Measurements from ENCODE around the gene MARK1. TPM values are rescaled to one million over a fixed set of nuclear protein-coding genes. Genes with fewer than 3 reads are reported as not detected.

Gene MARK1
- total RNA-seq, 1 donor from 2014 or later, result 5.7 TPM

- H3K27ac Mint-ChIP-seq, result no peak overlapping the region
- no peak for ATAC-seq (ENCODE audit: low read depth)
- DNase-seq, result no peak
- H3K4me3 Mint-ChIP-seq, result no peak overlapping the region
- peaks cover 2% of the 10 kb centered on the region for H3K27me3 Mint-ChIP-seq
- ChIA-PET POLR2A (no interaction called here), CTCF (interaction anchor here (0.9 kb wide), 1 partner anchor 13 kb away, joined by 3 read pairs; no protein-coding TSS in a partner anchor)
- TF ChIP-seq, protein P1, sequence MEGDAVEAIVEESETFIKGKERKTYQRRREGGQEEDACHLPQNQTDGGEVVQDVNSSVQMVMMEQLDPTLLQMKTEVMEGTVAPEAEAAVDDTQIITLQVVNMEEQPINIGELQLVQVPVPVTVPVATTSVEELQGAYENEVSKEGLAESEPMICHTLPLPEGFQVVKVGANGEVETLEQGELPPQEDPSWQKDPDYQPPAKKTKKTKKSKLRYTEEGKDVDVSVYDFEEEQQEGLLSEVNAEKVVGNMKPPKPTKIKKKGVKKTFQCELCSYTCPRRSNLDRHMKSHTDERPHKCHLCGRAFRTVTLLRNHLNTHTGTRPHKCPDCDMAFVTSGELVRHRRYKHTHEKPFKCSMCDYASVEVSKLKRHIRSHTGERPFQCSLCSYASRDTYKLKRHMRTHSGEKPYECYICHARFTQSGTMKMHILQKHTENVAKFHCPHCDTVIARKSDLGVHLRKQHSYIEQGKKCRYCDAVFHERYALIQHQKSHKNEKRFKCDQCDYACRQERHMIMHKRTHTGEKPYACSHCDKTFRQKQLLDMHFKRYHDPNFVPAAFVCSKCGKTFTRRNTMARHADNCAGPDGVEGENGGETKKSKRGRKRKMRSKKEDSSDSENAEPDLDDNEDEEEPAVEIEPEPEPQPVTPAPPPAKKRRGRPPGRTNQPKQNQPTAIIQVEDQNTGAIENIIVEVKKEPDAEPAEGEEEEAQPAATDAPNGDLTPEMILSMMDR (IDR thresholded peaks at IDR 0.05), result no peak
- no peaks in the 10 kb centered on the region for H3K9me3 Mint-ChIP-seq
- intact Hi-C loops (cut with micrococcal nuclease), result loop anchor here (5.0 kb wide), 1 partner anchor 603 kb away; the partner anchor contains the start of gene IARS2
- H3K4me1 Mint-ChIP-seq, result peaks cover 22% of the 10 kb centered on the region
- peaks cover 12% of the 10 kb centered on the region for H3K36me3 Mint-ChIP-seq (ENCODE audit: low read depth)
Measured at GRCh38 chr1:220694866-220695382, 167.0 kb downstream of the MARK1 start.

- intact Hi-C loops (cut with micrococcal nuclease), result no loop called here
- DNase-seq (no peak), ATAC-seq (ENCODE audit: low read depth) (no peak)
- H3K4me1 Mint-ChIP-seq, result peaks cover 19% of the 10 kb centered on the region
- H3K27ac Mint-ChIP-seq, result no peak overlapping the region
- H3K4me3 Mint-ChIP-seq, result no peak overlapping the region
- peaks cover 9% of the 10 kb centered on the region for H3K36me3 Mint-ChIP-seq (ENCODE audit: low read depth)
- ChIA-PET POLR2A (no interaction called here), CTCF (no interaction called here)
- no peaks in the 10 kb centered on the region for H3K9me3 Mint-ChIP-seq
- peaks cover 2% of the 10 kb centered on the region for H3K27me3 Mint-ChIP-seq
- TF ChIP-seq, protein P1 (IDR thresholded peaks at IDR 0.05), result no peak
Measured at GRCh38 chr1:220695426-220695825, 167.5 kb downstream of the MARK1 start.

GRCh38 chr1:220696226-220696862 lies 168.4 kb downstream of the MARK1 start:
- no peaks in the 10 kb centered on the region for H3K9me3 Mint-ChIP-seq
- no peak for DNase-seq
- H3K4me1 Mint-ChIP-seq, result peaks cover 13% of the 10 kb centered on the region
- H3K27ac Mint-ChIP-seq, result no peak overlapping the region
- ChIA-PET CTCF (interaction anchor here (1.2 kb wide), 1 partner anchor 37 kb away, joined by 3 read pairs; no protein-coding TSS in a partner anchor), POLR2A (no interaction called here)
- TF ChIP-seq, protein P1 (IDR thresholded peaks at IDR 0.05), result no peak
- peaks cover 9% of the 10 kb centered on the region for H3K36me3 Mint-ChIP-seq (ENCODE audit: low read depth)
- no peak for ATAC-seq (ENCODE audit: low read depth)
- H3K4me3 Mint-ChIP-seq, result no peak overlapping the region
- H3K27me3 Mint-ChIP-seq, result peaks cover 2% of the 10 kb centered on the region
- intact Hi-C loops (cut with micrococcal nuclease), result no loop called here

DNA sequence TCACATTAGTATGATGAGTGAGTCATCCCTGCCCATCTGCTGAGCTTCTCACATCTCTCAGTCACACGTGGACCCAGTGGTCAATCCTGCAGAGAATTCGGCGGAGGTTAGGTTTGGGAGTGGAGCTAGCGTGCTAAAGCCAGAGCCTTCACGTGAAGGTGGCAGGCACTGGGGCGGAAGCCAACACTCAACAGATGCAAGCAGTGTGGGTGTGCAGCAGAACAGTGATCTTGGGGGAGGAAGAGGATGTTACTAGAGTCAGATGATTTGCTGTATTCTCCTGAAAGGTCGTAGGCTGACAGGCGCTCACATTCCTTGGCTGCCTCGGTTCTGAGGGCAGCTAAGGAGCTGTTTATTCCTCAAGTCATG lies 168.9 kb downstream of the MARK1 start:
- Mint-ChIP-seq H3K4me3 (no peak overlapping the region), H3K27me3 (peaks cover 2% of the 10 kb centered on the region), H3K36me3 (ENCODE audit: low read depth) (peaks cover 9% of the 10 kb centered on the region), H3K27ac (no peak overlapping the region), H3K9me3 (no peaks in the 10 kb centered on the region), H3K4me1 (peaks cover 10% of the 10 kb centered on the region)
- DNase-seq (no peak), ATAC-seq (ENCODE audit: low read depth) (no peak)
- TF ChIP-seq, protein P1 (IDR thresholded peaks at IDR 0.05), result no peak
- ChIA-PET CTCF (interaction anchor here (1.2 kb wide), 1 partner anchor 36 kb away, joined by 3 read pairs; no protein-coding TSS in a partner anchor), POLR2A (no interaction called here)
- intact Hi-C loops (cut with micrococcal nuclease), result no loop called here

DNA sequence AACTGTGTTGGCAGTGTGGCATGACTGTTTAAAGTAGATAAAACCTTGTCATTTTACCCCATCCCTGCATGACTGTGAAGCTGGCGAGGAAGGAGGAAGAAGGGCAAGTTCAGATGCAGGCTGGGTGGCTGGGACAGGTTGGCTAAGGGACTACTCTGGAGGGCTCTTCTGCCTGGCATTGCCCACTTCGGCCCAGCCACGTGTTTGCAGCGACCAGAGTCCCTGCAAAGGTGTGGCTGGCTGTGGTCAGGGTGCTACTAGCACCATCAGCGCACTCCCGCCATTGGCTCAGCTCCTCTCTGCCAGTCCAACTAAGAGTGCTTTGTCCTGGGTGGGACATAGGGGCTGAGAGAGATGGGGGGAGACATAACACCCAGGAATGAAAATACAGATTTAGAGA lies 169.4 kb downstream of the MARK1 start:
- Mint-ChIP-seq H3K9me3 (no peaks in the 10 kb centered on the region), H3K36me3 (ENCODE audit: low read depth) (peaks cover 9% of the 10 kb centered on the region), H3K27ac (no peak overlapping the region), H3K4me3 (no peak overlapping the region), H3K27me3 (peaks cover 2% of the 10 kb centered on the region), H3K4me1 (peaks cover 12% of the 10 kb centered on the region)
- POLR2A ChIA-PET, result no interaction called here
- intact Hi-C loops (cut with micrococcal nuclease), result no loop called here
- CTCF ChIA-PET, result interaction anchor here (1.2 kb wide), 1 partner anchor 36 kb away, joined by 3 read pairs; no protein-coding TSS in a partner anchor
- DNase-seq (no peak), ATAC-seq (ENCODE audit: low read depth) (no peak)
- TF ChIP-seq, protein P1 (IDR thresholded peaks at IDR 0.05), result no peak
